SK-N-MC (cell line): ENCODE results near the gene KRT82.

Source experiments
- DNase-seq: peaks from one replicate; pipeline ENCODE4 v3.0.0-alpha.2; 2011; ENCODE audit warnings: low read depth, low spot score
- H3K27ac ChIP-seq: fragments of 200-600 bp; sonication (generic); 2 replicates; pipeline ENCODE4 v1.5.1; 2016; ENCODE audit warnings: mixed run types
- H3K36me3 ChIP-seq: fragments of 200-600 bp; sonication (generic); 2 replicates; pipeline ENCODE4 v1.6.1; 2017; ENCODE audit warnings: antibody characterized with exemption, low read length, mixed read lengths; ENCODE audit not compliant: insufficient read depth
- H3K4me3 ChIP-seq: fragments of 200-600 bp; sonication (generic); 2 replicates; pipeline ENCODE4 v1.5.1; 2016
- H3K9ac ChIP-seq: fragments of 200-600 bp; sonication (generic); 2 replicates; pipeline ENCODE4 v1.8.0; 2017; ENCODE audit warnings: mixed run types, mixed read lengths; ENCODE audit not compliant: insufficient read length
- H3K9me3 ChIP-seq: fragments of 200-600 bp; sonication (generic); 2 replicates; pipeline ENCODE4 v1.6.1; 2017; ENCODE audit warnings: low read depth, mild to moderate bottlenecking, antibody characterized with exemption, low read length, moderate library complexity, mixed read lengths
- EZH2 ChIP-seq: fragments of 200-600 bp; sonication (generic); IDR thresholded peaks from one replicate; pipeline ENCODE4 v1.6.1; 2017; ENCODE audit warnings: antibody characterized with exemption
- FOXP2 ChIP-seq: optimal IDR thresholded peaks from 2 replicates; pipeline ENCODE3; 2011; ENCODE audit warnings: mild to moderate bottlenecking, moderate library complexity; ENCODE audit not compliant: insufficient read depth; ENCODE audit errors: extremely low read length, control extremely low read depth
- POLR2AphosphoS5 ChIP-seq: IDR thresholded peaks from 2 replicates; pipeline ENCODE4 v1.6.1; 2012; ENCODE audit warnings: mild to moderate bottlenecking, low read depth, low read length, borderline replicate concordance

Gene KRT82

GRCh38 chr12:52444647-52445595, 38.8 kb upstream of the KRT82 start:
- Histone ChIP-seq H3K36me3 (no peaks in the 10 kb centered on the region), H3K9ac (no peak overlapping the region), H3K27ac (no peak overlapping the region), H3K9me3 (no peaks in the 10 kb centered on the region), H3K4me3 (no peak overlapping the region)
- TF ChIP-seq POLR2AphosphoS5 (no peak), FOXP2 (no peak), EZH2 (no peak)
- no peak for DNase-seq

DNA sequence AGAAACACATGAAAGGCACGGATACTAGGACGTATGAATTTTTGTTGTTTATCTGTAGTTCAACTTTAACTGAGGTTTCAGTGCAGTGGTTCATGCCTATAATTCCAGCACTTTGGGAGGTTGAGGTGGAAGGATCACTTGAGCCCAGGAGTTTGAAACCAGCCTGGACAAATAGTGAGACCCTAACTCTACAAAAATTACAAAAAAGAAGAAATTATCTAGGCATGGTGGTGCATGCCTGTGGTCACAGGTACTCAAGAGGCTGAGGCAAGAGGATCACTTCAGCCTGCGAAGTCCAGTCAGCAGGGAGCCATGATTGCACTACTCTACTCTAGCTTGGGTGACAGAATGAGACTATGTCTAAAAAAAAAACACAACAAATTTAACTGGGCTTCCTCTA, 37.8 kb upstream of the KRT82 start:
- Histone ChIP-seq H3K9ac (no peak overlapping the region), H3K27ac (no peak overlapping the region), H3K4me3 (no peak overlapping the region), H3K36me3 (no peaks in the 10 kb centered on the region), H3K9me3 (no peaks in the 10 kb centered on the region)
- no peak for DNase-seq
- TF ChIP-seq POLR2AphosphoS5 (no peak), FOXP2 (no peak), EZH2 (no peak)

- H3K36me3 ChIP-seq, result no peaks in the 10 kb centered on the region
- no peak overlapping the region for H3K27ac ChIP-seq
- H3K4me3 ChIP-seq, result no peak overlapping the region
- H3K9me3 ChIP-seq, result no peaks in the 10 kb centered on the region
- TF ChIP-seq EZH2 (no peak), FOXP2 (no peak), POLR2AphosphoS5 (no peak)
- no peak overlapping the region for H3K9ac ChIP-seq
- no peak for DNase-seq
These were observed 36.5 kb upstream of the KRT82 start for GRCh38 chr12:52442600-52443061.

DNA sequence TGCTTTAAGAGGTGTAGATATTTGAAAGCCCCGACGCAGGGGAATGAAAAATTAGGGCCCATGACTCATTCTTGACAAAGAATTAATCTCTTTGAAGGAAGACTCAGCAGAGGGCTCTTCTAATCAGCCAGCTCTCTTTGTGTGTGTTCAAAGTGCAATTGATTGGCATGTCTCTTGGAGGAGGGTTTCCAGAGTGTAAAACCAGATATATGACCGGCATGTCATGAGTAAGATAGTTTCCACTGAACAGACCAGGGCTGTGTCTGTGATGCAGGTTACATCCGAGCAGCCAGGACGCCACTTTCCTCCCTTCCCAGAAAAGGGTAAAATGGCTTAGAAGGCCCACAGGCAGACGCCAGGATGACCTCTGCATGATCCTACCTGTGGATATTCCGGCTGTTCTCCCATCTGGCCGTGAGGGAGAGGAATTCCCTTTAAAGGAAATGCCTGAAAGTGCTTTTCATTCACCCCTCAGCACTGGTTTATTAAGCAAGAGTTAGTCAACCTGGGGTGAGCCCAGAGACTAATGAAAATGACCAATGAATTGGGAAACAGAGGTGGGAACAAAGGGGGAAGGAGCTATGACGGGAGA, 35.3 kb upstream of the KRT82 start:
- TF ChIP-seq FOXP2 (no peak), POLR2AphosphoS5 (no peak), EZH2 (no peak)
- Histone ChIP-seq H3K9ac (no peak overlapping the region), H3K36me3 (no peaks in the 10 kb centered on the region), H3K27ac (no peak overlapping the region), H3K4me3 (no peak overlapping the region), H3K9me3 (no peaks in the 10 kb centered on the region)
- DNase-seq, result no peak

DNA sequence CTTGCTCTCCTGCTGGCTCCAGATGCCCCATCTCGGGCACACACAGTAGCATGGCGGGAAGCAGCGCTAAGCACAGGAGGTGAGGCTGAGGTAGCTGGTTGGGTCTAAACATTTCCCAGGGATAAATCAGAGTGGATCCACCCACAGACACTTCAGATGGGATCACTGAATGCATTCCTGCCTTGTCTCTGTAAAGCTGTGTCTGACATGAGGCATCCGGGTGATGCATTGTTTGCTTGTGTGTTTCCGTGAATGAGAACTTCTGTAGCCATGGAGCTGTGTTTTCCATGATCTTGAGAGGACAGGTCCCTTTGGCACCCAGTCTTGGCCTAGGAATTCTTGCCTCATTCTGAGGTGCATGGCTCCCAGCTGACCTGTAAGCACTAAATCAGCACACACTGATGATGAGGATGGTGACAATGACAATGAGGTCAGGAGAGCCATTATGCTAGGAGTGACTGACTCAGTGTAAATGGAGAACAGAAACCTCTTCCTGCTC, 34.7 kb upstream of the KRT82 start:
- Histone ChIP-seq H3K9ac (no peak overlapping the region), H3K27ac (no peak overlapping the region), H3K9me3 (no peaks in the 10 kb centered on the region), H3K36me3 (no peaks in the 10 kb centered on the region), H3K4me3 (no peak overlapping the region)
- DNase-seq, result no peak
- no peak for TF ChIP-seq EZH2
- TF ChIP-seq POLR2AphosphoS5, result no peak
- no peak for TF ChIP-seq FOXP2

GRCh38 chr12:52439845-52440244, 33.7 kb upstream of the KRT82 start:
- no peak overlapping the region for H3K27ac ChIP-seq
- TF ChIP-seq EZH2, result no peak
- no peak for TF ChIP-seq FOXP2
- no peak for TF ChIP-seq POLR2AphosphoS5
- H3K9ac ChIP-seq, result no peak overlapping the region
- H3K4me3 ChIP-seq, result no peak overlapping the region
- H3K9me3 ChIP-seq, result no peaks in the 10 kb centered on the region
- H3K36me3 ChIP-seq, result no peaks in the 10 kb centered on the region
- DNase-seq, result no peak

DNA sequence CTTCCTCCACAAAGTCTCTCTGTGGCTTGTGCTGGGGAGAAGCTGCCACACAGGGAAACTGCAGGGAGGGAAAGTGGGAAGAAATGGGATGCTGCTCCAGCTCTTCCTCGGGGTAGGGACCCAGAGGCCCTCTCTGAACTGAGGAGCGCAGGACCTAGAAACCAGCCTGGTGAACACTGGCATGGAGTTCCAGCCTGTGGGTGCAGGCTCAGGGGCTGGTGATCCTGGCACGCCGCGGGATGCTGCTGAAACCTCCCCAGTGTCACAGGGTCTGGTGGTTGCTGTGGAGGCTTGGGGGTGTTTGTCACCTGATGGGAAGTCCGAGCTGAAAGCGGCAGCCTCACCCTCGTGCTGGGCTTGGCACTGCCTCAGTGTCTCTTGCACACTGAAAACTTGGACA, 33.3 kb upstream of the KRT82 start:
- H3K9me3 ChIP-seq, result no peaks in the 10 kb centered on the region
- H3K36me3 ChIP-seq, result no peaks in the 10 kb centered on the region
- TF ChIP-seq EZH2 (no peak), FOXP2 (no peak), POLR2AphosphoS5 (no peak)
- no peak for DNase-seq
- H3K9ac ChIP-seq, result no peak overlapping the region
- H3K27ac ChIP-seq, result no peak overlapping the region
- H3K4me3 ChIP-seq, result no peak overlapping the region

DNA sequence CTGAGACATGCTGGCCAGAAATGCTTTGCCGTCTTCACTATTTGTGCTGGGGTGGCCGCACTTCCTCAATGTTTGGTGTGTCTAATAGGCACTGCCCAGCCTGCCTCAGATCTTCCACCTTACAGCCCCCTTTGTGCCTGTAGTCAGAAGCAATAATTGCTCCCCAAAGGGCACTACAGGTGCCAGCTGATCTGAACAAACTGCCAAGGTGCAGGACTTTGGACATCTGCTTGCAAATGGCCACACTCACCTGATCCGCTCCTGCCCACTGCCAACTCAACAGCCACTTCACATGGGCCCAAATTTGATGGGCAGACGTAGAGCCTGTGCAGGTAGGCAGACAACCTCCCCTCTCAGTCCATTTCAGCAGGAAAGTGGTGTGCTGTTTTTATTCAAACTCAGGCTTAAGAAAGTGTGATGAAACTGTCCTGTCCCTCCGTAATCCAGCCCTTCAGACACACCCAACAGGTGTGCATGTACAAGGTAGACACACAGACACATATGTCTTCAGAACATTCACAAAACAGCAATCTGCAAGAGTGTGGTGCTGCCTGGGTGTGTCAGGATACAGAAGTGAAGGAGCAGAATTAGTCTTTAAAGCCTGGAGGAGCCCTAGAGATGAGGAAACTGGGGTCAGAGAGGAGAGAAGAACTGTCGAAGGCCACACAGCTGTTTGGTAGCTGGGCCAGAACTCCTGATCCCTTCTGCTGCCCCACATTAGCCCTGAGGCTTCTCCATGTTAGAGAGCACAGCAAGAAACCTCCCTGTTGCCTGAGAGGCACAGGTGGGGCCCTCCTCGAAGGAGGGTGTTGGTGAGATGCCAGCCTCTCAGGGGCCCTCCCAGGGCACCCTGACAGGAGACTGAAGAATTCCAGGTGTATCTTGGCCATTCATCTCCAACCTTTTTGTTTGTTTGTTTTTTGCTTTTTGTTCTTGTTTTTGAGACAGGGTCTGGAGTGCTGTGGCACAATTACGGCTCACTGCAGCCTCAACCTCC, 32.5 kb upstream of the KRT82 start:
- H3K9me3 ChIP-seq, result no peaks in the 10 kb centered on the region
- no peak overlapping the region for H3K9ac ChIP-seq
- no peak for DNase-seq
- H3K36me3 ChIP-seq, result no peaks in the 10 kb centered on the region
- no peak overlapping the region for H3K4me3 ChIP-seq
- no peak for TF ChIP-seq FOXP2
- TF ChIP-seq POLR2AphosphoS5, result no peak
- no peak for TF ChIP-seq EZH2
- no peak overlapping the region for H3K27ac ChIP-seq
